ENCODE data around the gene SLC45A1. TPM values are rescaled to one million over a fixed set of nuclear protein-coding genes. Genes with fewer than 3 reads are reported as not detected.

The SLC45A1 gene
- total RNA-seq, 2 experiments from 2014 or later, result 0.52 to 0.74 TPM

GRCh38 chr1:8293118-8293517, 24.8 kb upstream of the SLC45A1 start:
- H3K36me3 Mint-ChIP-seq (ENCODE audit: low read depth), result no peaks in the 10 kb centered on the region
- no peaks in the 10 kb centered on the region for H3K9me3 Mint-ChIP-seq
- DNase-seq, result no peak
- no peak overlapping the region for H3K27ac Mint-ChIP-seq
- CTCF ChIA-PET, result interaction anchor here (0.7 kb wide), 1 partner anchor 354 kb away, joined by 3 read pairs; no protein-coding TSS in a partner anchor
- intact Hi-C loops (cut with micrococcal nuclease), result no loop called here
- H3K4me1 Mint-ChIP-seq (ENCODE audit: low read depth), result no peaks in the 10 kb centered on the region
- no peaks in the 10 kb centered on the region for H3K27me3 Mint-ChIP-seq (ENCODE audit: low read depth)
- no peak overlapping the region for H3K4me3 Mint-ChIP-seq

DNA sequence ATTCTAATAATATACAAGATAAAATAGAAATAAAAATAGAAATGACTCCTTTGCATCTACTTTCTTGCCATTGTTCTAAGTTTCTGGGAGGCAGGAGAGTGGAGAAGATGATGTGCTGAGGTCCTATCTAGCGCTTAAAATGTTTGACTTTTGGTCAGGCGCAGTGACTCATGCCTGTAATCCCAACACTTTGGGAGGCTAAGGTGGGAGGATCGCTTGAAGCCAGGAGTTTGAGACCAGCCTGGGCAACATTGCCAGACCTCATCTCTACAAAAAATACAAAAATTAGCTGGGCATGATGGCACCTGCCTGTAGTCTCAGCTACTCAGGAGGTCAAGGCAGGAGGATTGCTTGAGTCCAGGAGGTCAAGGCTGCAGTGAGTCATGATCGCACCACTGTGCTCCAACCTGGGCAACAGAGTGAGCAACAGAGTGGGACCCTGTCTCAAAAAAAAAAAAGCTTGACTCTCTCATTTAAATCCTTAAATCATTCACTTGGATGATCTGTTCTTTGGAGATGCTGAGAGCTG, 24.2 kb upstream of the SLC45A1 start:
- no peak overlapping the region for H3K27ac Mint-ChIP-seq
- no peak for DNase-seq
- H3K4me3 Mint-ChIP-seq, result no peak overlapping the region
- CTCF ChIA-PET, result interaction anchor here (0.7 kb wide), 1 partner anchor 353 kb away, joined by 3 read pairs; no protein-coding TSS in a partner anchor
- no peaks in the 10 kb centered on the region for H3K27me3 Mint-ChIP-seq (ENCODE audit: low read depth)
- H3K9me3 Mint-ChIP-seq, result no peaks in the 10 kb centered on the region
- no peaks in the 10 kb centered on the region for H3K4me1 Mint-ChIP-seq (ENCODE audit: low read depth)
- no peaks in the 10 kb centered on the region for H3K36me3 Mint-ChIP-seq (ENCODE audit: low read depth)
- intact Hi-C loops (cut with micrococcal nuclease), result no loop called here

DNA sequence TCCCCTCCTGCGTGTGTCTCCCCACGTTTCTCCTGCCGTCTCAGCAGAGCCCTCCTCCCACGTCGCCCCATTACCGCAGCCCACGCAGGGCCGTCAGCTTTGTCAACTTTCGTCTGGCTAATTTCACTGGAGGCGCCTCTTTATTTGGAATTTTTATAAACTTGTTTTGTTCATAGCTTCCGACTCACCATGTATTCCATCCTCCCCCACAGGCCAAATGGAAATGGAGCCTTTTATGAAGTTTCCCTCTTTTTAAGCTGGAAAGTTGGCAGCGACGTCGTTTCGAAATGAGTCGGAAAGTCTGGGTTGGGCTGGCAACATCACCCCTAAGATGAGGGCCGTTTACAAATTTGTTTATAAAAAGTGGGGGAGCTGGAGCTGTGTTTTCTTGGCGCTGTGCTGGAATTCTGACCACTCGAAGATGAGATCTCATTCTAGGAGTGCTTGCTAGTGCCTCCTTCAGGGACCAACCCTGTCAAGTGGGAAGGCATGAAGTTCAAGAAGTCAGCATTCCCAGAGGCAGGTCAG, 23.7 kb upstream of the SLC45A1 start:
- CTCF ChIA-PET, result no interaction called here
- Mint-ChIP-seq H3K4me3 (no peak overlapping the region), H3K9me3 (no peaks in the 10 kb centered on the region), H3K27ac (no peak overlapping the region), H3K27me3 (ENCODE audit: low read depth) (no peaks in the 10 kb centered on the region), H3K4me1 (ENCODE audit: low read depth) (no peaks in the 10 kb centered on the region), H3K36me3 (ENCODE audit: low read depth) (no peaks in the 10 kb centered on the region)
- no peak for DNase-seq
- intact Hi-C loops (cut with micrococcal nuclease), result no loop called here

GRCh38 chr1:8297245-8297644, 20.7 kb upstream of the SLC45A1 start:
- no peak overlapping the region for H3K4me3 Mint-ChIP-seq
- no peak overlapping the region for H3K27ac Mint-ChIP-seq
- H3K36me3 Mint-ChIP-seq (ENCODE audit: low read depth), result no peaks in the 10 kb centered on the region
- CTCF ChIA-PET, result interaction anchor here (0.6 kb wide), 1 partner anchor 261 kb away, joined by 3 read pairs; no protein-coding TSS in a partner anchor
- intact Hi-C loops (cut with micrococcal nuclease), result no loop called here
- H3K27me3 Mint-ChIP-seq (ENCODE audit: low read depth), result no peaks in the 10 kb centered on the region
- H3K9me3 Mint-ChIP-seq, result no peaks in the 10 kb centered on the region
- no peak for DNase-seq
- H3K4me1 Mint-ChIP-seq (ENCODE audit: low read depth), result no peaks in the 10 kb centered on the region

- Mint-ChIP-seq H3K9me3 (no peaks in the 10 kb centered on the region), H3K4me1 (ENCODE audit: low read depth) (no peaks in the 10 kb centered on the region), H3K27me3 (ENCODE audit: low read depth) (no peaks in the 10 kb centered on the region), H3K36me3 (ENCODE audit: low read depth) (no peaks in the 10 kb centered on the region), H3K27ac (no peak overlapping the region), H3K4me3 (no peak overlapping the region)
- intact Hi-C loops (cut with micrococcal nuclease), result no loop called here
- DNase-seq, result no peak
- CTCF ChIA-PET, result no interaction called here
These were observed 18.0 kb upstream of the SLC45A1 start for GRCh38 chr1:8299963-8300362.

DNA sequence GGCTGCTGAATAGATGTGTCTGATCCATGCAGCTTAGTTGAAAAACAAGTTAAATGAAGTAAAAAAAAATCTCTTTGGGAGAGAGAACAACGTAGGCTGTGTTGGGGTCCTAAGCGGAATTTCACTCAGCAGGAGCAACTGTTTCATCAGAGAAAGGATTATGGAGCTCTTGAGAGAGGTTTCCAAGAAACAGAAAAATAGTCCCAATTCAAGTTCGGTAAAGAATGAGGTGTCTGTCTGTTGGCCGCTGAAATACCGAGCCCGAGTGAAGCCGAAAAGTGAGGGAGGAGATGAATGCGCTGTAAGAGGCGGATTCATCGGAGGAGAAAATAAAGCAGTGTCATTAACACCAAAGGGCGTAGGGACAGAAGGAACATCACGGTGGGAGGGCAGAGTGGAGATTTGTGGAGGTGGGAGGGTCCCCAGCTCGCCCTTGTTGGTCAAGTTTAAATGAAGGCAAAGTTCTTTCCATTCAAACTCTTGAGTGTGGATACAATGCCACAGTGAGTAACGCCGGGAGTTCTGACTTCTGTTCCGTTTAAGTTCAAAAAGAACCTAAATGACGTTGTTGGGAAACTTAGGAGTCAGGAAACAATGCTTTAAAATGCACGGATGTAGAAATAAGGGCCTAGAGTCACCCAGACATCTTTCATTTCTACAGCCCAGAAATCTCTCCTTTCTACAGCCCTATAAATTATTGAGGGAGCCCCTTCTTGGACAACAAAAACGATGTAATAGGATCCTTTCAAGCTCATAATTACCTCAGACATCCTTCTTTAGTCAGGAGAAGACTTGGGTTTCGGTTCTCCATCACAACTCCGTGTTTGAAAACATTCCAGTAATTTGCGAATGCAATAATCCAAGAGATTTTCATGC, 15.6 kb upstream of the SLC45A1 start:
- no peaks in the 10 kb centered on the region for H3K4me1 Mint-ChIP-seq (ENCODE audit: low read depth)
- intact Hi-C loops (cut with micrococcal nuclease), result no loop called here
- CTCF ChIA-PET, result interaction anchor here (0.7 to 1.0 kb wide), 3 partner anchors 9 to 270 kb away, joined by 3 read pairs; no protein-coding TSS in a partner anchor

DNA sequence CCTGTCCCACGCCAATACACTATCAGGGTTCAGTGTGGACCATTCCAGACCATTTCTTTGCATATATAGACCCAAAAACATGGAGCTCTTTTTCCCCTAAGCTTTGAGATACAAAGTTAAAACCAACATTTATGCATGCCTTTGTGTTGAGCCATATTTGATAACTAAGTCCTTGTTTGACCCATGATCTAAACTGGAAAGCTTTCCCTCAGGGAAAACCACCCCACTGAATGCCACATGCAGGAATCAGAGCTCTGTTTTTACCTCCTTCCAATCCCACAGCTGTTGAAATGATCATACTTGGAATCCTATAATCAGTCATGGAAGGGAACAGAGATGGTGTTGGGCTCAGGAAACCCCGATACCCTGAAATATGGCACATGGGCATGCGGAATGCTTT, 14.8 kb upstream of the SLC45A1 start:
- CTCF ChIA-PET, result interaction anchor here (0.7 to 1.0 kb wide), 2 partner anchors 8 to 100 kb away, joined by 3 read pairs; no protein-coding TSS in a partner anchor

More for the DNA sequence above, 15.6 kb upstream of the SLC45A1 start:
- DNase-seq, result no peak
- Mint-ChIP-seq H3K9me3 (no peaks in the 10 kb centered on the region), H3K36me3 (ENCODE audit: low read depth) (no peaks in the 10 kb centered on the region), H3K27ac (no peak overlapping the region), H3K4me3 (no peak overlapping the region), H3K27me3 (ENCODE audit: low read depth) (no peaks in the 10 kb centered on the region)

GRCh38 chr1:8303876-8304275, 14.0 kb upstream of the SLC45A1 start:
- no peak for DNase-seq
- CTCF ChIA-PET, result no interaction called here
- Mint-ChIP-seq H3K4me3 (no peak overlapping the region), H3K27ac (no peak overlapping the region), H3K27me3 (ENCODE audit: low read depth) (no peaks in the 10 kb centered on the region), H3K9me3 (no peaks in the 10 kb centered on the region), H3K36me3 (ENCODE audit: low read depth) (no peaks in the 10 kb centered on the region), H3K4me1 (ENCODE audit: low read depth) (no peaks in the 10 kb centered on the region)
- intact Hi-C loops (cut with micrococcal nuclease), result no loop called here

More for the DNA sequence above, 14.8 kb upstream of the SLC45A1 start:
- Mint-ChIP-seq H3K27ac (no peak overlapping the region), H3K4me1 (ENCODE audit: low read depth) (no peaks in the 10 kb centered on the region), H3K27me3 (ENCODE audit: low read depth) (no peaks in the 10 kb centered on the region), H3K9me3 (no peaks in the 10 kb centered on the region), H3K36me3 (ENCODE audit: low read depth) (no peaks in the 10 kb centered on the region), H3K4me3 (no peak overlapping the region)
- no peak for DNase-seq
- intact Hi-C loops (cut with micrococcal nuclease), result no loop called here

GRCh38 chr1:8307628-8308027, 10.3 kb upstream of the SLC45A1 start:
- Mint-ChIP-seq H3K4me1 (ENCODE audit: low read depth) (no peaks in the 10 kb centered on the region), H3K27ac (no peak overlapping the region), H3K4me3 (no peak overlapping the region), H3K9me3 (no peaks in the 10 kb centered on the region), H3K36me3 (ENCODE audit: low read depth) (no peaks in the 10 kb centered on the region), H3K27me3 (ENCODE audit: low read depth) (no peaks in the 10 kb centered on the region)
- no peak for DNase-seq
- CTCF ChIA-PET, result interaction anchor here (1.1 kb wide), 1 partner anchor 11 kb away, joined by 3 read pairs; no protein-coding TSS in a partner anchor
- intact Hi-C loops (cut with micrococcal nuclease), result no loop called here

DNA sequence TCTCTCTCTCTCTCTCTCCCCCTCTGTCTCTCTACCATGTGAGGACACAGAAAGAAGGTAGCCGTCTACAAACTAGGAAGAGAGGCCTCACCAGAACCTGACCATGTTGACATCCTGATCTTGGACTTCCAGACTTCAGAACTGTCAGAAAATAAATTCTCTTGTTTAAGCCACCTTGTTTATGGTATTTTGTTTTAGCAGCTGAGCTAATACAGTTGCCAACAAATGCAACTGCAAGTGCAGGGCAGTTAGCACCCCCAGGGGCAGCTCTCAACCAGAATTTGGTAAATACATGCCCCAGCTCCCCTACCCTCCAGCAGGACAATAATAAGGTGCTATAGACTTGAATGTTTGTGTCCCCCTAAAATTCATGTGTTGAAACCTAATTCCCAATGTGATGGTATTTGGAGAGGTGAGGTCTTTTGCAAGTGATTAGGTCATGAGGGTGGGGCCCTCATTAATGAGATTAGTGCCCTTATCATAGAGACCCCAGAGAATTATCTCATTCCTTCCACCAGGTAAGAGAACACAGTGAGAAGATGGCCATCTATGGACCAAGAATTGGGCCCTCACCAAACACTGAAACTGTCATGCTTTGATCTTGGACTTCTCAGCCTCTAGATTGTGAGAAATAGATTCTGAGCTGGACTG, 6.7 kb upstream of the SLC45A1 start:
- Mint-ChIP-seq H3K4me3 (no peak overlapping the region), H3K27ac (no peak overlapping the region), H3K4me1 (ENCODE audit: low read depth) (peaks cover 4% of the 10 kb centered on the region), H3K36me3 (ENCODE audit: low read depth) (no peaks in the 10 kb centered on the region), H3K9me3 (no peaks in the 10 kb centered on the region), H3K27me3 (ENCODE audit: low read depth) (peaks cover 15% of the 10 kb centered on the region)
- intact Hi-C loops (cut with micrococcal nuclease), result no loop called here
- CTCF ChIA-PET, result interaction anchor here (0.6 to 0.9 kb wide), 4 partner anchors 8 to 336 kb away, joined by 3 read pairs; no protein-coding TSS in a partner anchor
- DNase-seq, result no peak

GRCh38 chr1:8312235-8313218, 5.4 kb upstream of the SLC45A1 start:
- CTCF ChIA-PET, result interaction anchor here (0.9 to 5.5 kb wide), 2 partner anchors 297 to 301 kb away, joined by 3 to 54 read pairs; no protein-coding TSS in a partner anchor
- intact Hi-C loops (cut with micrococcal nuclease), result no loop called here
- Mint-ChIP-seq H3K27ac (no peak overlapping the region), H3K4me3 (no peak overlapping the region), H3K36me3 (ENCODE audit: low read depth) (no peaks in the 10 kb centered on the region), H3K4me1 (ENCODE audit: low read depth) (peaks cover 4% of the 10 kb centered on the region), H3K9me3 (no peaks in the 10 kb centered on the region), H3K27me3 (ENCODE audit: low read depth) (peaks cover 15% of the 10 kb centered on the region)
- DNase-seq, result no peak
